Endothelial cell of umbilical vein (primary cell): Measurements from ENCODE around the gene ADAMTSL5.

Experiments used
- CTCF ChIP-seq, 2 donors: IDR thresholded peaks; 1 replicate in 1 of 2; 2 replicates in 1 of 2; pipeline ENCODE4 v1.5.1; 2011; ENCODE audit warnings: low read length in 2 of 2, mild to moderate bottlenecking in 2 of 2, moderate library complexity in 2 of 2, control low read depth in 1 of 2, inconsistent platforms in 1 of 2, low read depth in 1 of 2; ENCODE audit not compliant: insufficient read depth in 1 of 2; ENCODE audit errors: extremely low read depth in 1 of 2
- EZH2 ChIP-seq: IDR thresholded peaks from 2 replicates; pipeline ENCODE4 v1.6.1; 2012; ENCODE audit warnings: borderline replicate concordance, low read depth, mild to moderate bottlenecking, moderate library complexity, low read length, inconsistent platforms; ENCODE audit not compliant: severe bottlenecking
- FOS ChIP-seq: IDR thresholded peaks from 2 replicates; pipeline ENCODE4 v1.6.1; 2011; ENCODE audit warnings: mild to moderate bottlenecking, low read length, moderate library complexity, borderline replicate concordance; ENCODE audit not compliant: insufficient read depth
- GATA2 ChIP-seq: IDR thresholded peaks from 2 replicates; pipeline ENCODE4 v1.7.0; 2011; ENCODE audit warnings: low read depth, mild to moderate bottlenecking, moderate library complexity, mixed read lengths, low read length; ENCODE audit not compliant: insufficient read length, insufficient read depth
- JUN ChIP-seq: IDR thresholded peaks from 2 replicates; pipeline ENCODE4 v1.6.1; 2011; ENCODE audit warnings: borderline replicate concordance, low read depth; ENCODE audit not compliant: insufficient read length, insufficient read depth
- MAX ChIP-seq: IDR thresholded peaks from 2 replicates; pipeline ENCODE4 v1.6.1; 2011; ENCODE audit not compliant: insufficient read depth, insufficient read length
- MYC ChIP-seq: IDR thresholded peaks from one replicate; pipeline ENCODE4 v1.6.1; 2011; ENCODE audit warnings: mild to moderate bottlenecking, low read depth, low read length
- POLR2A ChIP-seq: IDR thresholded peaks from 2 replicates; pipeline ENCODE4 v1.6.1; 2012; ENCODE audit warnings: low read depth, mild to moderate bottlenecking, control low read depth, low read length
- POLR2AphosphoS5 ChIP-seq: IDR thresholded peaks from 2 replicates; pipeline ENCODE4 v1.6.1; 2012; ENCODE audit warnings: low read depth, mild to moderate bottlenecking, control low read depth, low read length, moderate library complexity; ENCODE audit not compliant: insufficient read depth

GRCh38 chr19:1494115-1494815 lies 18.6 kb downstream of the ADAMTSL5 start:
- TF ChIP-seq CTCF (IDR thresholded peaks at IDR 0.05; ENCODE audit: extremely low read depth in 1 of 2, insufficient read depth in 1 of 2, low read depth in 1 of 2, low read length in 2 of 2) (no peak), POLR2AphosphoS5 (no peak), POLR2A (no peak), MAX (no peak), JUN (no peak), FOS (no peak), EZH2 (no peak), GATA2 (no peak), MYC (no peak)
